RWPE2 (cell line): ENCODE results near the gene CTSZ.

Experiments
- ATAC-seq: fragments of 200-7000 bp; cut with Tn5 transposase; 3 replicates; pipeline ENCODE4 v1.9.1; 2021; ENCODE audit warnings: low read depth
- DNase-seq: peaks from one replicate; pipeline ENCODE4 v3.0.0-alpha.2; 2020; ENCODE audit warnings: low spot score
- H3K27ac ChIP-seq: fragments of 450-650 bp; 2 replicates; pipeline ENCODE4 v1.5.1; 2017; ENCODE audit warnings: mild to moderate bottlenecking; ENCODE audit not compliant: poor library complexity, severe bottlenecking
- H3K27me3 ChIP-seq: fragments of 250-450 bp; sonication (Bioruptor Pico); 2 replicates; pipeline ENCODE4 v1.5.1; 2021; ENCODE audit warnings: mild to moderate bottlenecking, moderate library complexity; ENCODE audit not compliant: insufficient read depth, poor library complexity, severe bottlenecking
- H3K36me3 ChIP-seq: fragments of 250-450 bp; sonication (Bioruptor Pico); 2 replicates; pipeline ENCODE4 v1.5.1; 2020; ENCODE audit warnings: low read depth, mild to moderate bottlenecking, moderate library complexity
- H3K4me1 ChIP-seq: fragments of 250-450 bp; sonication (Bioruptor Pico); 2 replicates; pipeline ENCODE4 v1.5.1; 2021; ENCODE audit warnings: mild to moderate bottlenecking, moderate library complexity; ENCODE audit not compliant: insufficient read depth, poor library complexity, severe bottlenecking
- H3K4me3 ChIP-seq: fragments of 250-450 bp; sonication (Bioruptor Pico); 2 replicates; pipeline ENCODE4 v1.5.1; 2021; ENCODE audit warnings: mild to moderate bottlenecking, moderate library complexity; ENCODE audit not compliant: severe bottlenecking
- H3K9me3 ChIP-seq: fragments of 250-450 bp; sonication (Bioruptor Pico); 2 replicates; pipeline ENCODE4 v1.5.1; 2021; ENCODE audit warnings: mild to moderate bottlenecking, moderate library complexity; ENCODE audit not compliant: severe bottlenecking
- TF ChIP-seq, protein P1 (sequence below): fragments of 450-650 bp; IDR thresholded peaks from one replicate; pipeline ENCODE4 v1.5.1; 2017; ENCODE audit warnings: mild to moderate bottlenecking, moderate library complexity; ENCODE audit not compliant: poor library complexity, severe bottlenecking

The CTSZ gene

DNA sequence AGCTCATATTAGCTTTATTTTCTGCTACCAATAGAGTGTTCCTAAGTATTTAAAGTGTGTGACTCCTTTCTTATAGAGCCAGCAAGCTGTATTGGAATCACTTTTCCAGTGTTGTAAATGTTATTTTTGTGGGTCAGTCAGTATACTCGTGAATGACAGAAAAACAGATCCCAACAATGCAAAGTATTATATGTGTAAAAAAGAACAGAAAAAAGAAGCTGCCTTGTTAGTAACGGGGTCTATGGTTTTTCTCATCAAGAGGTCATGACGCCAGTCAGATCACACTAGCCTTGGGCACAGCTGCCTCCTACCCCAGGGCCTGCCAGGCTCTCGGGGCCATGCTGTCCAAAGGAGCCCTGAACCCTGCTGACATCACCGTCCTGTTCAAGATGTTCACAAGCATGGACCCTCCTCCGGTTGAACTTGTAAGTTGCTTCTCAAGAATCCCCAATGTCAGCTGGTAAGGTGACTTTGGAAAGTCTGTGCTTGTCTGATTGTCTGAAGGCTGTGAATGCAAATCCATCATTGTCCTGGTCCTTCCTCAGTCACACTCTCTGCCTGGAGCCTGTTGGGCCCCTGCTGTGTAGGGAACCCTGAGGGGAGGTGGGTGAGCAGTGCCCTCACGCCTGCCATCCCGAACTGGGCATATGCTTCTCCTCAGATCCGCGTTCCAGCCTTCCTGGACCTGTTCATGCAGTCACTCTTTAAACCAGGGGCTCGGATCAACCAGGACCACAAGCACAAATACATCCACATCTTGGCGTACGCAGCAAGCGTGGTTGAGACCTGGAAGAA lies 16.2 kb downstream of the CTSZ start:
- DNase-seq (peak; percentile 73), ATAC-seq (no peak)
- H3K27me3 ChIP-seq: no peaks in the 10 kb centered on the region
- no peak overlapping the region for H3K4me3 ChIP-seq
- no peaks in the 10 kb centered on the region for H3K9me3 ChIP-seq
- peaks cover 100% of the 10 kb centered on the region for H3K36me3 ChIP-seq
- TF ChIP-seq, protein P1, sequence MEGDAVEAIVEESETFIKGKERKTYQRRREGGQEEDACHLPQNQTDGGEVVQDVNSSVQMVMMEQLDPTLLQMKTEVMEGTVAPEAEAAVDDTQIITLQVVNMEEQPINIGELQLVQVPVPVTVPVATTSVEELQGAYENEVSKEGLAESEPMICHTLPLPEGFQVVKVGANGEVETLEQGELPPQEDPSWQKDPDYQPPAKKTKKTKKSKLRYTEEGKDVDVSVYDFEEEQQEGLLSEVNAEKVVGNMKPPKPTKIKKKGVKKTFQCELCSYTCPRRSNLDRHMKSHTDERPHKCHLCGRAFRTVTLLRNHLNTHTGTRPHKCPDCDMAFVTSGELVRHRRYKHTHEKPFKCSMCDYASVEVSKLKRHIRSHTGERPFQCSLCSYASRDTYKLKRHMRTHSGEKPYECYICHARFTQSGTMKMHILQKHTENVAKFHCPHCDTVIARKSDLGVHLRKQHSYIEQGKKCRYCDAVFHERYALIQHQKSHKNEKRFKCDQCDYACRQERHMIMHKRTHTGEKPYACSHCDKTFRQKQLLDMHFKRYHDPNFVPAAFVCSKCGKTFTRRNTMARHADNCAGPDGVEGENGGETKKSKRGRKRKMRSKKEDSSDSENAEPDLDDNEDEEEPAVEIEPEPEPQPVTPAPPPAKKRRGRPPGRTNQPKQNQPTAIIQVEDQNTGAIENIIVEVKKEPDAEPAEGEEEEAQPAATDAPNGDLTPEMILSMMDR: no peak
- no peaks in the 10 kb centered on the region for H3K4me1 ChIP-seq
- H3K27ac ChIP-seq: no peak overlapping the region

DNA sequence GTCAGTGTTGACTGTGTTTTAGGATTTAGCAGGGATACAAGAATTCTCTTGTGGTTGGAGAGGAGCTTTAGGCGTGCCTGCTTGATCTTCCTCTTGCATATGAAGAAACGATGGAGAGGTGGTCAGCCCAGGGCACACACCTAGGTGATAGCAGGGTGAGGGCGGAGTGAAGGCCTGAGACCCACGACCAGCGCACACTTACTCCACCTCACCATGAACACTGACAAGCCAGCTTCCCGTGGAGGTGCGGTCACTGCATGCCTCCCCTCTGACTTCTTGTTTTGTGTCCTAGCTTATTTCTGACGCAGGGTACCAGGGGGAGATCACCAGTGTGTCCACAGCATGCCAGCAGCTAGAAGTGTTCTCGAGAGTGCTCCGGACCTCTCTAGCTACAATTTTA lies 17.9 kb downstream of the CTSZ start:
- no peaks in the 10 kb centered on the region for H3K9me3 ChIP-seq
- H3K4me3 ChIP-seq: no peak overlapping the region
- DNase-seq: peak; percentile 71
- no peaks in the 10 kb centered on the region for H3K4me1 ChIP-seq
- H3K27ac ChIP-seq: no peak overlapping the region
- no peak for ATAC-seq
- peaks cover 97% of the 10 kb centered on the region for H3K36me3 ChIP-seq
- TF ChIP-seq, protein P1: no peak
- no peaks in the 10 kb centered on the region for H3K27me3 ChIP-seq

DNA sequence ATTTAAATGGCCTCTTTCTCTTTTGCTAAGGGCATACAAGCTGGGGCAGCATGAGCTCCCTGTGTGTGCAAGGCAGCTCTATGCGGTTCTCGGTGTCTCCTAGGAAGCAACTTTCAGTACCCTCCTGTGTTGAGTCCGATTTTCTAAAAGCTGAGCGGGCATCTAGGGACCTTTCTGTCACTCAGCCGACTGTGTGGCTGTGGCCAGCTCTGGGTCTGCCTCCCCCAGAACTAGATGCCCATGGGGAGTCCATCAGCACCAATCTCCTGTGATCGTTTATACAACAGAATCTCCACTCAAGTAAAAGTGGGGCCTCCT lies 18.5 kb downstream of the CTSZ start:
- DNase-seq (peak; percentile 59), ATAC-seq (no peak)
- Histone ChIP-seq H3K9me3 (no peaks in the 10 kb centered on the region), H3K27me3 (no peaks in the 10 kb centered on the region), H3K4me3 (no peak overlapping the region), H3K4me1 (peaks cover 4% of the 10 kb centered on the region), H3K36me3 (peaks cover 95% of the 10 kb centered on the region), H3K27ac (no peak overlapping the region)
- TF ChIP-seq, protein P1: no peak

DNA sequence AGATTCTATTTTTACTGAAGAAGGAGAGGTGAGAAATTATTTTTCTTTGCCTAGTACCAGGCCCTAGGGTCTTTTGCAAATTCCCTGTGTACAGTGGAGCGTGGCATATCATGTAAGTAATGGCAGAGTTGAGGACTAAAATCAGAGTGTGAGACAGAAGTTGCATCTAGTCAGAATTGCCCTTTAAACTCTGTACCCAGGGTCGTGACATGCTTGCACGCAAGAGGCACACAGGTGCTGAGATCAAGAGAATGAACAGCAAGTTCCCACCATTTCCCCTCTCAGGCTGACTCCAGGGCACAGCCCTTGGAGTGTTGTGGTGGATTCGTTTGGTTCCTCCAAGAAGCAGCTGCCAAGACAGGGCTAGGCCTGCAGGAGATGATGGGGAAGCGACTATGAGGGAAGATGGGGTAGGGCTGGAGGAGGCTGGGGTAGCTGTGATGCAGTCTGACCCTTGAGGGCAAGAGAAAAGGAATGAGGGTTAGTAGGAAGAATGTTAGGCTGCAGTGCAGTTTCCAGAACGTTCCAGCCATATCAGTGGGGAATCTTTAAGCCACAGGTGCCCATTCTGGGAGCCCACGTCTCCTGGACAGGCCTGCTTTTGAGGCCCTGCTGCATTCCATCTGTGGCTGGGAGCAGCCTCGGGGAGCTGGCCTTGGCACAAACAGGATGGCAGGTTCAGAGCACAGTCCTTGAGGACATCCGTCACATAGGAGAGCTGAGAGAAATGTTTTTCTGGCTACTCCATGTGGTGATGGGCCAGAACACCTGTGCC lies 19.1 kb downstream of the CTSZ start:
- H3K27me3 ChIP-seq: no peaks in the 10 kb centered on the region
- ATAC-seq (no peak), DNase-seq (peak; percentile 57)
- H3K9me3 ChIP-seq: no peaks in the 10 kb centered on the region
- peaks cover 94% of the 10 kb centered on the region for H3K36me3 ChIP-seq
- H3K27ac ChIP-seq: no peak overlapping the region
- H3K4me3 ChIP-seq: no peak overlapping the region
- H3K4me1 ChIP-seq: peaks cover 4% of the 10 kb centered on the region
- TF ChIP-seq, protein P1: no peak
